Colonic mucosa (tissue), 4 donors: ENCODE measurements around the gene BCORL1. TPM values are rescaled to one million over a fixed set of nuclear protein-coding genes. Genes with fewer than 3 reads are reported as not detected.
A peak's percentile ranks its signal among the peaks of the same experiment; 100 is the strongest.

ENCODE experiments used
- DNase-seq: peaks from one replicate; pipeline ENCODE4 v3.0.0-alpha.2; 2020
- H3K27ac ChIP-seq: fragments of 200-600 bp; one replicate; pipeline ENCODE4 v1.8.0; 2021
- H3K27me3 ChIP-seq: fragments of 200-600 bp; one replicate; pipeline ENCODE4 v1.8.0; 2021
- H3K36me3 ChIP-seq: fragments of 200-600 bp; one replicate; pipeline ENCODE4 v1.8.0; 2021
- H3K4me1 ChIP-seq: fragments of 200-600 bp; one replicate; pipeline ENCODE4 v1.8.0; 2021; ENCODE audit warnings: mild to moderate bottlenecking
- H3K4me3 ChIP-seq: fragments of 200-600 bp; one replicate; pipeline ENCODE4 v1.8.0; 2021
- H3K9ac ChIP-seq, 2 donors: one replicate each; pipeline ENCODE4 v1.7.0; 2013; ENCODE audit warnings: control low read depth in 2 of 2, low read depth in 2 of 2, low read length in 2 of 2
- H3K9me3 ChIP-seq: fragments of 200-600 bp; one replicate; pipeline ENCODE4 v1.8.0; 2021
- intact Hi-C: fragments of 100-400 bp; cut with DNase I; formaldehyde crosslinking; loops from one replicate; pipeline ENCODE4 v1.14.1; 2022
- total RNA-seq, 2 donors: library from RNA; stranded (reverse); fragmentation: NEBNext Ultra II Directional in 1 of 2; extraction: Animal tissue kit (Norgen Biotek cat#: 25700) in 1 of 2; gene quantifications; one replicate each; pipeline ENCODE4 v1.2.1, GENCODE V29; 2021
- TF ChIP-seq, protein P1 (sequence below): fragments of 200-600 bp; IDR thresholded peaks from one replicate; pipeline ENCODE4 v1.8.0; 2022; ENCODE audit warnings: antibody characterized with exemption, mild to moderate bottlenecking
- donor health status: healthy.
- donor health status: DM: no; HTN: no; CAD: no.
- donor health status: DM: no; HTN: no; CAD: no.

The BCORL1 gene
- total RNA-seq, 2 donors from 2014 or later: 8.3 to 14.4 TPM

DNA sequence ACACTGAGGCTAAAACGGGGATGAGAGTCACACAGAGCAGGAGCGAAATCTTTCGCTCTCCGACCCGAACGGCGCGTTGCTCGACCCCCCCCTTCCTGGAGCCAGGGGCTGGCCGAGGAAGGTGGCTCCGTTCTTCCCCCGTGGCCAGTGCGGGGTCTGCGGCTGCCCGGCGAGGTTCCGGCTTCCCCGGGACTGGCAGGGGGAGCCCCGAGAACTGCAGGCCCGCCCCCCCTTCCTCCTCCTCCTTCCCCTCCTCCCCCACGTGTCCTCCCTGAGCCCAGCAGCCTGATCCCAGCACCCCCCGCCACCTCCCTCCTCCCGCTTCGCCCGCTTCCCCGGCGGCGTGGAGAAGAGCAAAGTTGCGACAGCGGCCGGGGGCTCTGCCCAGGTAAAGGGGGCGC lies 2.4 kb upstream of the BCORL1 start:
- H3K4me3 ChIP-seq: no peak overlapping the region
- no peak overlapping the region for H3K9ac ChIP-seq
- no peaks in the 10 kb centered on the region for H3K9me3 ChIP-seq
- intact Hi-C loops: no loop called here
- DNase-seq: peak; percentile 34
- no peaks in the 10 kb centered on the region for H3K4me1 ChIP-seq
- H3K36me3 ChIP-seq: no peaks in the 10 kb centered on the region
- H3K27ac ChIP-seq: no peak overlapping the region
- H3K27me3 ChIP-seq: no peaks in the 10 kb centered on the region
- TF ChIP-seq, protein P1, sequence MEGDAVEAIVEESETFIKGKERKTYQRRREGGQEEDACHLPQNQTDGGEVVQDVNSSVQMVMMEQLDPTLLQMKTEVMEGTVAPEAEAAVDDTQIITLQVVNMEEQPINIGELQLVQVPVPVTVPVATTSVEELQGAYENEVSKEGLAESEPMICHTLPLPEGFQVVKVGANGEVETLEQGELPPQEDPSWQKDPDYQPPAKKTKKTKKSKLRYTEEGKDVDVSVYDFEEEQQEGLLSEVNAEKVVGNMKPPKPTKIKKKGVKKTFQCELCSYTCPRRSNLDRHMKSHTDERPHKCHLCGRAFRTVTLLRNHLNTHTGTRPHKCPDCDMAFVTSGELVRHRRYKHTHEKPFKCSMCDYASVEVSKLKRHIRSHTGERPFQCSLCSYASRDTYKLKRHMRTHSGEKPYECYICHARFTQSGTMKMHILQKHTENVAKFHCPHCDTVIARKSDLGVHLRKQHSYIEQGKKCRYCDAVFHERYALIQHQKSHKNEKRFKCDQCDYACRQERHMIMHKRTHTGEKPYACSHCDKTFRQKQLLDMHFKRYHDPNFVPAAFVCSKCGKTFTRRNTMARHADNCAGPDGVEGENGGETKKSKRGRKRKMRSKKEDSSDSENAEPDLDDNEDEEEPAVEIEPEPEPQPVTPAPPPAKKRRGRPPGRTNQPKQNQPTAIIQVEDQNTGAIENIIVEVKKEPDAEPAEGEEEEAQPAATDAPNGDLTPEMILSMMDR: no peak

DNA sequence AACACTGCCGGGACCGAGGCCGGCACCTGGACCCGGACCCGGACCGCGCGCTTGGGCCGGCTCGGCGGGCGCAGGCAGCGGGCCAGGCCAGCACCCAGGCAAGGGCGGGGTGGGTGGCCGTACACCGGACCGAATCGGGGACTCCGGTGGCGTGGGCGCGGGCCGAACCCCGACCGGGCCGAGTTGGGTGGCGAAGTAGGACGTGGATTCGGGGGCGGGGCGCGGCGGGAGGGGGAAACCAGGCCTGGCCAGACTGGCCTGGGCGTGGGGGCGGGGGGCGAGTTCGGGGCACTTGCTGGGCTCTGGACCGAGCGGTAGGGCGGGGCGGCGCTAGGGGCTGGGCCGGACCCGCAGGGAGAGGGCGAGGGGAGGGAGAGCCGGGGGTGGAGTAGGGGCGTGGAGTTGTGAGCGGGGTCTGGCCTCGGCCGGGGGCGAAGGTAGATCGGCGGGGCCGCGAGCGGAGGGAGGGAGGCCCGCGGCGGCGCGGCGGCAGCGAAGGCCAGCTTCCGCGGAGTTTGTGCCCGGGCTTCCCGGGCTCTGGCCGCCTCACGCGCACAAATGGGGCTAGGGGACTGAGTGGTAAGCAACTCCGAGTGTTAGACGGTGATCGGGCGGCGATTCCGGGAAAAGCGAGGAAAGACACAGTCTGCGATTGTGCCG lies 1.8 kb upstream of the BCORL1 start:
- TF ChIP-seq, protein P1: no peak
- Histone ChIP-seq H3K4me1 (no peaks in the 10 kb centered on the region), H3K36me3 (no peaks in the 10 kb centered on the region), H3K27me3 (no peaks in the 10 kb centered on the region), H3K9me3 (no peaks in the 10 kb centered on the region), H3K4me3 (no peak overlapping the region), H3K9ac (peak overlapping the region; percentile 4 to 27), H3K27ac (no peak overlapping the region)
- intact Hi-C loops: no loop called here
- peak; percentile 71 for DNase-seq

DNA sequence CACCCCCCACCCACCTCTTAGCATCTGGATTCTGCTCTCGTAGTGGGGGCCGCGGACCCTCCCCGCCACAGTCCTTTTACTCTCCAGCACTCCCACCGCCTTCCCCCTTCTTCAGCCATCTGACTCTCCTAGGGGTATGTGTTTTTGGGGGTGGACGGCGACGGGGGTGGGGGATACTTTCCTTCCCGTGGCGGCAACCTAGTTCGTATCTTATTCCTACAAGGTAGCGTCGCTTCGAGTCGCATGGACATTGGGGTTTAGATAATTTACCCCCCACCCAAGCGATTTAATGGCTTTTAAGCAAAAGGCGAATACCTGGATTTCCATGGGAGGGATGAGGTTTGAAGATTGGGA lies 1.3 kb upstream of the BCORL1 start:
- Histone ChIP-seq H3K36me3 (no peaks in the 10 kb centered on the region), H3K27me3 (no peaks in the 10 kb centered on the region), H3K9ac (peak overlapping the region; percentile 4 to 47), H3K27ac (no peak overlapping the region), H3K4me1 (no peaks in the 10 kb centered on the region), H3K9me3 (no peaks in the 10 kb centered on the region), H3K4me3 (no peak overlapping the region)
- intact Hi-C loops: no loop called here
- DNase-seq: no peak
- TF ChIP-seq, protein P1: no peak

DNA sequence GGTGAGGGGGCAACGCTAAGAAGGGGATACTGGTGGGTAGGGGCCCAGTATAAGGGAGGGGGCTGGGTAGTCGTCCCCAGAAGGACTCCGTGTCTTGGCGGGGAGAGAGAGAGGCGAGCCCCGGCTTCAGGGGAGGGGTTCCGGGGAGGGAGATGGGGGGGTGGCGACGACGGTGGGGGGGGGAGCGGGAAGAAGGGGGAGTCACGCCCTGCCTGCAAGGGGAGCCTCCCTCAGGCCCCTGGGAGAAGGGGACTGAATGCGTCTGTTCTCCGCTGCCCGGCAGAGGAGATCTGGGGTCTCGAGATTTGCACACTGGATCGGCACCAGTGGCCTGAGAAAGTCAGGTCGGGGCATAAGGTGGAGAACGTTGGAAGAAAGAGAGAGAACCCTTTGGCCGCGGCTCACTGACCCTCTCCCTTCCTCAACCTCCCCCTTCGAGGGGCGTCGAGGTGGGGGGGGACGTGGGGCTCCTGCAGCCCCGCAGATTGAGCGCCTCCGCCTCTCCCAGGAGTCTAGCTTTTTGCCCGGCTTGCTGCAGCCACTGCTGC lies 609 bp upstream of the BCORL1 start:
- intact Hi-C loops: no loop called here
- H3K4me1 ChIP-seq: no peaks in the 10 kb centered on the region

DNA sequence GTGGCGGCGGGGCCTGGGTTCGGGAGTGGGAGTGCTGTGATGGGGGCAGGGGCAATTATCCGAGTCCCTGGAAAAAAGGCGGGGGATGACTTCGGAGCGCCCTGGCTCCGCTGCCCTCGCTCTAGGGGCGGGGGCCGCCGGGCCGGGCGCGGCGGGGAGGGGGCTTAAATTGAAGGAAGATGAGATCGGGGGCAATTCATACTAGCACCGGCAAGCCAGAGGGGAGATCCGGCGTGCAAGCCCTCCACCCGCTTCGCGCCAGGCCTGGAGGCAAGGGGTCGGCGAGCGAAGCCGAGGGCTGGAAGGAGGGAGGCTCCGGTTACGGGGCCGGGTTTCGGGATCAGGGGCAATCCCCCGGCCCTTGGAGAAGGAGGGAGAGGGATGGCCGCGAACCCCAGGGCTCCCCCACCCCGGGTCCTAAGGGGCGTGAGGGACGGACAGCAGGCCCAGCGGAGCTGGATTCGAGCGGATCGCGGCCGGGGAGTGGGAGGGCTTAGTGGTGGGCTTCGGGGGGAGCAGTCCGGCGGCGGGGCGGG lies 1.2 kb downstream of the BCORL1 start:
- DNase-seq: peak; percentile 28
- TF ChIP-seq, protein P1: no peak
- peak overlapping the region in 1 of 2 donors; percentile 50 for H3K9ac ChIP-seq
- no peak overlapping the region for H3K27ac ChIP-seq
- intact Hi-C loops: no loop called here
- H3K9me3 ChIP-seq: no peaks in the 10 kb centered on the region
- no peaks in the 10 kb centered on the region for H3K4me1 ChIP-seq
- H3K27me3 ChIP-seq: no peaks in the 10 kb centered on the region
- no peak overlapping the region for H3K4me3 ChIP-seq
- no peaks in the 10 kb centered on the region for H3K36me3 ChIP-seq

More for the DNA sequence above, 609 bp upstream of the BCORL1 start:
- no peak overlapping the region for H3K4me3 ChIP-seq
- no peaks in the 10 kb centered on the region for H3K9me3 ChIP-seq
- no peak overlapping the region for H3K27ac ChIP-seq
- no peaks in the 10 kb centered on the region for H3K27me3 ChIP-seq
- peak overlapping the region; percentile 47 to 78 for H3K9ac ChIP-seq
- H3K36me3 ChIP-seq: no peaks in the 10 kb centered on the region
- no peak for DNase-seq
- TF ChIP-seq, protein P1: no peak
